Effector memory CD4-positive, alpha-beta T cell (primary cell): ENCODE data around the gene ITPR3.

Source experiments
- DNase-seq, 3 donors: peaks; one replicate each; pipeline ENCODE4 v3.0.0-alpha.2; 2020
- H3K27ac ChIP-seq: 2 replicates; pipeline ENCODE4 v1.7.0; 2013; ENCODE audit warnings: mild to moderate bottlenecking, low read length, moderate library complexity; ENCODE audit not compliant: insufficient read depth, poor library complexity, severe bottlenecking
- H3K27me3 ChIP-seq: replicated peaks from 2 replicates; pipeline ENCODE4 v1.7.0; 2013; ENCODE audit warnings: mild to moderate bottlenecking, low read length; ENCODE audit not compliant: insufficient read depth, control insufficient read depth, poor library complexity, severe bottlenecking
- H3K36me3 ChIP-seq: 2 replicates; pipeline ENCODE4 v1.7.0; 2013; ENCODE audit warnings: mild to moderate bottlenecking, low read length, moderate library complexity; ENCODE audit not compliant: control insufficient read depth, insufficient read depth
- H3K4me1 ChIP-seq: 2 replicates; pipeline ENCODE4 v1.7.0; 2013; ENCODE audit warnings: low read length, mild to moderate bottlenecking; ENCODE audit not compliant: control insufficient read depth, insufficient read depth, poor library complexity, severe bottlenecking
- H3K4me3 ChIP-seq: 2 replicates; pipeline ENCODE4 v1.7.0; 2013; ENCODE audit warnings: low read length, low read depth, mild to moderate bottlenecking; ENCODE audit not compliant: insufficient read depth, poor library complexity, severe bottlenecking
- H3K9me3 ChIP-seq: 2 replicates; pipeline ENCODE4 v1.7.0; 2013; ENCODE audit warnings: mild to moderate bottlenecking, low read length, moderate library complexity; ENCODE audit not compliant: control insufficient read depth

ITPR3 gene

GRCh38 chr6:33720998-33721397, 99.9 kb downstream of the ITPR3 start:
- no peak for DNase-seq
- no peaks in the 10 kb centered on the region for H3K4me1 ChIP-seq
- no peak overlapping the region for H3K4me3 ChIP-seq
- H3K36me3 ChIP-seq: no peaks in the 10 kb centered on the region
- H3K27ac ChIP-seq: no peak overlapping the region
- no peaks in the 10 kb centered on the region for H3K27me3 ChIP-seq
- no peaks in the 10 kb centered on the region for H3K9me3 ChIP-seq

- H3K9me3 ChIP-seq: no peaks in the 10 kb centered on the region
- DNase-seq: no peak
- no peaks in the 10 kb centered on the region for H3K4me1 ChIP-seq
- H3K4me3 ChIP-seq: no peak overlapping the region
- H3K27ac ChIP-seq: no peak overlapping the region
- H3K36me3 ChIP-seq: no peaks in the 10 kb centered on the region
- H3K27me3 ChIP-seq: no peaks in the 10 kb centered on the region
These were observed 100.4 kb downstream of the ITPR3 start for GRCh38 chr6:33721508-33721907.

GRCh38 chr6:33722103-33722623, 101.0 kb downstream of the ITPR3 start:
- H3K4me1 ChIP-seq: no peaks in the 10 kb centered on the region
- no peaks in the 10 kb centered on the region for H3K27me3 ChIP-seq
- H3K27ac ChIP-seq: no peak overlapping the region
- H3K36me3 ChIP-seq: no peaks in the 10 kb centered on the region
- DNase-seq: no peak
- H3K4me3 ChIP-seq: no peak overlapping the region
- no peaks in the 10 kb centered on the region for H3K9me3 ChIP-seq

- no peak overlapping the region for H3K4me3 ChIP-seq
- H3K9me3 ChIP-seq: no peaks in the 10 kb centered on the region
- DNase-seq: no peak
- no peaks in the 10 kb centered on the region for H3K4me1 ChIP-seq
- H3K27ac ChIP-seq: no peak overlapping the region
- H3K27me3 ChIP-seq: no peaks in the 10 kb centered on the region
- no peaks in the 10 kb centered on the region for H3K36me3 ChIP-seq
These were observed 102.4 kb downstream of the ITPR3 start for GRCh38 chr6:33723371-33724085.

GRCh38 chr6:33724102-33725023, 103.2 kb downstream of the ITPR3 start:
- H3K27ac ChIP-seq: no peak overlapping the region
- no peak overlapping the region for H3K4me3 ChIP-seq
- H3K9me3 ChIP-seq: no peaks in the 10 kb centered on the region
- H3K4me1 ChIP-seq: no peaks in the 10 kb centered on the region
- no peaks in the 10 kb centered on the region for H3K36me3 ChIP-seq
- no peaks in the 10 kb centered on the region for H3K27me3 ChIP-seq
- DNase-seq: no peak

GRCh38 chr6:33725222-33725621, 104.1 kb downstream of the ITPR3 start:
- Histone ChIP-seq H3K4me3 (no peak overlapping the region), H3K27ac (no peak overlapping the region), H3K4me1 (no peaks in the 10 kb centered on the region), H3K36me3 (no peaks in the 10 kb centered on the region), H3K9me3 (no peaks in the 10 kb centered on the region), H3K27me3 (no peaks in the 10 kb centered on the region)
- DNase-seq: no peak

- Histone ChIP-seq H3K4me3 (no peak overlapping the region), H3K9me3 (no peaks in the 10 kb centered on the region), H3K27me3 (no peaks in the 10 kb centered on the region), H3K27ac (no peak overlapping the region), H3K4me1 (no peaks in the 10 kb centered on the region), H3K36me3 (no peaks in the 10 kb centered on the region)
- no peak for DNase-seq
These were observed 105.0 kb downstream of the ITPR3 start for GRCh38 chr6:33725891-33726673.

- Histone ChIP-seq H3K4me3 (no peak overlapping the region), H3K9me3 (no peaks in the 10 kb centered on the region), H3K27me3 (no peaks in the 10 kb centered on the region), H3K27ac (no peak overlapping the region), H3K4me1 (no peaks in the 10 kb centered on the region), H3K36me3 (no peaks in the 10 kb centered on the region)
- no peak for DNase-seq
These were observed 105.6 kb downstream of the ITPR3 start for GRCh38 chr6:33726696-33727095.

- no peak for DNase-seq
- Histone ChIP-seq H3K9me3 (no peaks in the 10 kb centered on the region), H3K27ac (no peak overlapping the region), H3K36me3 (no peaks in the 10 kb centered on the region), H3K4me3 (no peak overlapping the region), H3K4me1 (no peaks in the 10 kb centered on the region), H3K27me3 (no peaks in the 10 kb centered on the region)
These were observed 106.0 kb downstream of the ITPR3 start for GRCh38 chr6:33727126-33727525.
